ENCODE data around the gene FPGT. TPM values are rescaled to one million over a fixed set of nuclear protein-coding genes. Genes with fewer than 3 reads are reported as not detected.
"Not testable (repeated sequence)": the region's sequence is repeated elsewhere in the genome, so short reads cannot be mapped to it uniquely, and the experiment has no call there.

The FPGT gene
- total RNA-seq, 2 donors from 2014 or later: 14.0 to 15.8 TPM

- peaks cover 7% of the 10 kb centered on the region for H3K9me3 Mint-ChIP-seq
- ATAC-seq (replicated peaks): no peak
- H3K4me1 Mint-ChIP-seq: no peaks in the 10 kb centered on the region
- H3K4me3 Mint-ChIP-seq: no peak overlapping the region
- H3K36me3 Mint-ChIP-seq (ENCODE audit: low read depth): no peaks in the 10 kb centered on the region
- no peaks in the 10 kb centered on the region for H3K27me3 Mint-ChIP-seq
- H3K27ac Mint-ChIP-seq: no peak overlapping the region
These were observed 38.4 kb downstream of the FPGT start for GRCh38 chr1:74236440-74236839.

- no peaks in the 10 kb centered on the region for H3K36me3 Mint-ChIP-seq (ENCODE audit: low read depth)
- H3K4me3 Mint-ChIP-seq: no peak overlapping the region
- H3K4me1 Mint-ChIP-seq: no peaks in the 10 kb centered on the region
- peaks cover 6% of the 10 kb centered on the region for H3K9me3 Mint-ChIP-seq
- H3K27ac Mint-ChIP-seq: no peak overlapping the region
- no peaks in the 10 kb centered on the region for H3K27me3 Mint-ChIP-seq
- ATAC-seq (replicated peaks): no peak
These were observed 39.0 kb downstream of the FPGT start for GRCh38 chr1:74237035-74237434.

- H3K4me1 Mint-ChIP-seq: no peaks in the 10 kb centered on the region
- no peak overlapping the region for H3K27ac Mint-ChIP-seq
- no peaks in the 10 kb centered on the region for H3K36me3 Mint-ChIP-seq (ENCODE audit: low read depth)
- H3K4me3 Mint-ChIP-seq: no peak overlapping the region
- peaks cover 3% of the 10 kb centered on the region for H3K9me3 Mint-ChIP-seq
- no peak for ATAC-seq (replicated peaks)
- H3K27me3 Mint-ChIP-seq: no peaks in the 10 kb centered on the region
These were observed 39.7 kb downstream of the FPGT start for GRCh38 chr1:74237787-74238186.

GRCh38 chr1:74245168-74245772 lies 47.2 kb downstream of the FPGT start:
- H3K27me3 Mint-ChIP-seq: no peaks in the 10 kb centered on the region
- no peak for ATAC-seq (replicated peaks)
- H3K27ac Mint-ChIP-seq: no peak overlapping the region
- H3K4me3 Mint-ChIP-seq: no peak overlapping the region
- H3K4me1 Mint-ChIP-seq: no peaks in the 10 kb centered on the region
- no peaks in the 10 kb centered on the region for H3K9me3 Mint-ChIP-seq
- no peaks in the 10 kb centered on the region for H3K36me3 Mint-ChIP-seq (ENCODE audit: low read depth)

- Mint-ChIP-seq H3K4me3 (no peak overlapping the region), H3K4me1 (no peaks in the 10 kb centered on the region), H3K27me3 (no peaks in the 10 kb centered on the region), H3K9me3 (no peaks in the 10 kb centered on the region), H3K36me3 (ENCODE audit: low read depth) (no peaks in the 10 kb centered on the region), H3K27ac (no peak overlapping the region)
- ATAC-seq (replicated peaks): no peak
These were observed 48.3 kb downstream of the FPGT start for GRCh38 chr1:74246315-74246714.

- Mint-ChIP-seq H3K4me3 (no peak overlapping the region), H3K27me3 (no peaks in the 10 kb centered on the region), H3K27ac (no peak overlapping the region), H3K4me1 (no peaks in the 10 kb centered on the region), H3K36me3 (ENCODE audit: low read depth) (no peaks in the 10 kb centered on the region), H3K9me3 (no peaks in the 10 kb centered on the region)
- ATAC-seq (replicated peaks): no peak
These were observed 50.0 kb downstream of the FPGT start for GRCh38 chr1:74247881-74248528.

- H3K4me3 Mint-ChIP-seq; H3K4me1 Mint-ChIP-seq; ATAC-seq (replicated peaks); H3K27me3 Mint-ChIP-seq; H3K9me3 Mint-ChIP-seq; H3K27ac Mint-ChIP-seq; H3K36me3 Mint-ChIP-seq (ENCODE audit: low read depth): not testable (repeated sequence)
These were observed 55.3 kb downstream of the FPGT start for GRCh38 chr1:74253243-74253824.

Other genes with a start within 250 kb of the FPGT start
- gene LRRIQ3, start 66 bp upstream of the FPGT start, total RNA-seq: 1 to 10 TPM; 1.5 to 1.7 TPM
- gene TNNI3K, start 37.1 kb downstream of the FPGT start, total RNA-seq: 1 to 10 TPM in 1 of 2 donors, under 1 TPM in 1; 0.52 to 1.2 TPM

All from activated T-helper 17 cell treated with anti-CD3 and anti-CD28 coated beads, Interleukin-2, amount 50 U/mL, for 72 hours (primary cell).